ENCODE data around the gene KLHL29. TPM values are rescaled to one million over a fixed set of nuclear protein-coding genes. Genes with fewer than 3 reads are reported as not detected.

KLHL29 gene
- total RNA-seq, 4 donors from 2014 or later, result 4.8 to 17.0 (median 10.5) TPM

GRCh38 chr2:23411752-23412431 lies 26.9 kb downstream of the KLHL29 start:
- Histone ChIP-seq H3K27ac (no peak overlapping the region), H3K36me3 (no peaks in the 10 kb centered on the region), H3K27me3 (no peaks in the 10 kb centered on the region), H3K9me3 (no peaks in the 10 kb centered on the region), H3K4me3 (no peak overlapping the region), H3K4me1 (peaks cover 0 to 3% of the 10 kb centered on the region in 2 donors)
- DNase-seq, result no peak
- TF ChIP-seq CTCF (IDR thresholded peaks at IDR 0.05) (no peak), POLR2A (IDR thresholded peaks at IDR 0.05) (no peak)
- intact Hi-C loops (cut with DNase I; ENCODE audit: low total_unique reads), result no loop called here

- Histone ChIP-seq H3K9me3 (no peaks in the 10 kb centered on the region), H3K27ac (no peak overlapping the region), H3K4me1 (peaks cover 0 to 3% of the 10 kb centered on the region in 2 donors), H3K36me3 (no peaks in the 10 kb centered on the region), H3K27me3 (no peaks in the 10 kb centered on the region), H3K4me3 (no peak overlapping the region)
- no peak for DNase-seq
- TF ChIP-seq POLR2A (IDR thresholded peaks at IDR 0.05) (no peak), CTCF (IDR thresholded peaks at IDR 0.05) (no peak)
- intact Hi-C loops (cut with DNase I; ENCODE audit: low total_unique reads), result no loop called here
Measured at GRCh38 chr2:23412556-23413155, 27.7 kb downstream of the KLHL29 start.

- Histone ChIP-seq H3K27ac (no peak overlapping the region), H3K4me1 (peaks cover 0 to 3% of the 10 kb centered on the region in 2 donors), H3K4me3 (no peak overlapping the region), H3K36me3 (no peaks in the 10 kb centered on the region), H3K27me3 (no peaks in the 10 kb centered on the region), H3K9me3 (no peaks in the 10 kb centered on the region)
- DNase-seq, result no peak
- TF ChIP-seq CTCF (IDR thresholded peaks at IDR 0.05), result no peak
- no peak for TF ChIP-seq POLR2A (IDR thresholded peaks at IDR 0.05)
- intact Hi-C loops (cut with DNase I; ENCODE audit: low total_unique reads), result no loop called here
Measured at GRCh38 chr2:23413641-23414040, 28.7 kb downstream of the KLHL29 start.

- TF ChIP-seq CTCF (IDR thresholded peaks at IDR 0.05) (no peak), POLR2A (IDR thresholded peaks at IDR 0.05) (no peak)
- Histone ChIP-seq H3K4me1 (peaks cover 0 to 3% of the 10 kb centered on the region in 2 donors), H3K27ac (no peak overlapping the region), H3K36me3 (no peaks in the 10 kb centered on the region), H3K9me3 (no peaks in the 10 kb centered on the region), H3K4me3 (no peak overlapping the region), H3K27me3 (no peaks in the 10 kb centered on the region)
- no peak for DNase-seq
- intact Hi-C loops (cut with DNase I; ENCODE audit: low total_unique reads), result no loop called here
Measured at GRCh38 chr2:23414106-23414505, 29.1 kb downstream of the KLHL29 start.

- no peak overlapping the region for H3K4me3 ChIP-seq
- intact Hi-C loops (cut with DNase I; ENCODE audit: low total_unique reads), result no loop called here
- no peak for DNase-seq
- TF ChIP-seq POLR2A (IDR thresholded peaks at IDR 0.05) (no peak), CTCF (IDR thresholded peaks at IDR 0.05) (no peak)
- peaks cover 0 to 3% of the 10 kb centered on the region in 2 donors for H3K4me1 ChIP-seq
- no peaks in the 10 kb centered on the region for H3K9me3 ChIP-seq
- H3K36me3 ChIP-seq, result no peaks in the 10 kb centered on the region
- H3K27ac ChIP-seq, result no peak overlapping the region
- no peaks in the 10 kb centered on the region for H3K27me3 ChIP-seq
Measured at GRCh38 chr2:23414871-23415270, 29.9 kb downstream of the KLHL29 start.
